A549 (cell line): ENCODE results near the gene ATF7IP2.

Source experiments
- CTCF ChIP-seq: fragments of >200 bp; sonication (Bioruptor Twin); formaldehyde crosslinking; IDR thresholded peaks from 3 replicates; pipeline ENCODE4 v1.5.1; 2016
- EP300 ChIP-seq, 2 experiments: fragments of >200 bp; sonication (Bioruptor Twin); formaldehyde crosslinking; IDR thresholded peaks; 2 replicates in 1 of 2; 3 replicates in 1 of 2; pipeline ENCODE4 v1.6.1; 2016 to 2017
- MAZ ChIP-seq: fragments of 150-350 bp; IDR thresholded peaks from 2 replicates; pipeline ENCODE4 v1.6.1; 2014; ENCODE audit warnings: antibody characterized with exemption, low read depth, low read length, borderline replicate concordance
- NR3C1 ChIP-seq: fragments of >200 bp; sonication (Bioruptor Twin); formaldehyde crosslinking; IDR thresholded peaks from 3 replicates; pipeline ENCODE4 v1.6.1; 2017
- RNF2 ChIP-seq: fragments of 200-600 bp; sonication (generic); IDR thresholded peaks from 2 replicates; pipeline ENCODE4 v1.6.1; 2016; ENCODE audit warnings: low read depth, mild to moderate bottlenecking, antibody characterized with exemption, moderate library complexity, borderline replicate concordance
- SMC3 ChIP-seq: fragments of >200 bp; sonication (Bioruptor Twin); formaldehyde crosslinking; IDR thresholded peaks from 3 replicates; pipeline ENCODE4 v1.6.1; 2018; ENCODE audit warnings: inconsistent platforms

- TF ChIP-seq CTCF (no peak), EP300 (IDR thresholded peaks at IDR 0.05) (no peak), NR3C1 (no peak), MAZ (no peak), SMC3 (no peak), RNF2 (no peak)
These were observed 33.6 kb upstream of the ATF7IP2 start for GRCh38 chr16:10352262-10352661.
